Right atrium auricular region (tissue), 2 donors: Measurements from ENCODE around the gene STAU1. TPM values are rescaled to one million over a fixed set of nuclear protein-coding genes. Genes with fewer than 3 reads are reported as not detected.
"Not testable (repeated sequence)": the region's sequence is repeated elsewhere in the genome, so short reads cannot be mapped to it uniquely, and the experiment has no call there.

Experiments used
- DNase-seq: peaks from one replicate; pipeline ENCODE4 v3.0.0-alpha.2; 2019; ENCODE audit warnings: low spot score
- H3K27ac ChIP-seq, 2 donors: fragments of 200-600 bp; sonication (generic); 1 replicate in 1 of 2; 2 replicates in 1 of 2; pipeline ENCODE4 v1.5.1; 2016 to 2019
- H3K27me3 ChIP-seq, 2 donors: fragments of 200-600 bp; sonication (generic); one replicate each; pipeline versions ENCODE4 v1.5.1 to v1.6.0; 2017 to 2019
- H3K36me3 ChIP-seq: fragments of 200-600 bp; sonication (generic); one replicate; pipeline ENCODE4 v1.5.1; 2016
- H3K4me1 ChIP-seq, 2 donors: fragments of 200-600 bp; sonication (generic); one replicate each; pipeline versions ENCODE4 v1.5.1 to v1.6.0; 2017 to 2019
- H3K4me3 ChIP-seq, 2 donors: fragments of 200-600 bp; sonication (generic); 1 replicate in 1 of 2; 2 replicates in 1 of 2; pipeline ENCODE4 v1.5.1; 2017 to 2019; ENCODE audit warnings: mild to moderate bottlenecking in 1 of 2, moderate library complexity in 1 of 2
- H3K9me3 ChIP-seq, 2 donors: fragments of 200-600 bp; sonication (generic); one replicate each; pipeline ENCODE4 v1.5.1; 2019
- CTCF ChIP-seq, 2 donors: fragments of 200-600 bp; sonication (generic); IDR thresholded peaks; one replicate each; pipeline ENCODE4 v1.5.1; 2019; ENCODE audit warnings: antibody characterized with exemption in 2 of 2
- total RNA-seq, 2 donors: library from RNA; depleted of rRNA; stranded (reverse); fragments of >200 nt; gene quantifications; one replicate each; pipeline ENCODE4 v1.1.0, GENCODE V29; 2016

Gene STAU1
- total RNA-seq, 2 donors from 2014 or later, result 62.9 to 77.0 TPM

- H3K4me3 ChIP-seq, result peak overlapping the region; percentile 69 to 87
- peaks cover 35% of the 10 kb centered on the region for H3K36me3 ChIP-seq
- peaks cover 0 to 11% of the 10 kb centered on the region in 2 donors for H3K4me1 ChIP-seq
- no peaks in the 10 kb centered on the region for H3K27me3 ChIP-seq
- TF ChIP-seq CTCF (IDR thresholded peaks at IDR 0.05), result no peak
- H3K27ac ChIP-seq, result peak overlapping the region; percentile 81 to 87
- no peaks in the 10 kb centered on the region for H3K9me3 ChIP-seq
- DNase-seq, result no peak
These were observed 32.0 kb upstream of the STAU1 start for GRCh38 chr20:49219924-49220831.

- Histone ChIP-seq H3K4me1 (peaks cover 0 to 11% of the 10 kb centered on the region in 2 donors), H3K9me3 (no peaks in the 10 kb centered on the region), H3K4me3 (peak within 1 kb of the TSS; percentile 69 to 87), H3K36me3 (peaks cover 26% of the 10 kb centered on the region), H3K27ac (peak within 1 kb of the TSS; percentile 81 to 87), H3K27me3 (no peaks in the 10 kb centered on the region)
- TF ChIP-seq CTCF (IDR thresholded peaks at IDR 0.05), result no peak
- peak; percentile 99 for DNase-seq
These were observed 31.2 kb upstream of the STAU1 start, which contains the start of gene DDX27 for GRCh38 chr20:49219091-49219923. Gene DDX27, plus strand, starts transcription at chr20:49219416. Its CDS starts 33 bp downstream, at chr20:49219449.

- DNase-seq, result not testable (repeated sequence)
These were observed 30.6 kb upstream of the STAU1 start for GRCh38 chr20:49218739-49219090.

GRCh38 chr20:49216991-49217578 lies 29.0 kb upstream of the STAU1 start:
- H3K36me3 ChIP-seq, result peaks cover 4% of the 10 kb centered on the region
- no peaks in the 10 kb centered on the region for H3K9me3 ChIP-seq
- peak; percentile 96 for DNase-seq
- TF ChIP-seq CTCF (IDR thresholded peaks at IDR 0.05), result peak; percentile 80 to 92
- H3K4me3 ChIP-seq, result no peak overlapping the region
- no peak overlapping the region for H3K27ac ChIP-seq
- H3K27me3 ChIP-seq, result no peaks in the 10 kb centered on the region
- peaks cover 0 to 11% of the 10 kb centered on the region in 2 donors for H3K4me1 ChIP-seq

More at GRCh38 chr20:49218739-49219090, 30.6 kb upstream of the STAU1 start:
- H3K36me3 ChIP-seq, result peaks cover 20% of the 10 kb centered on the region
- H3K4me1 ChIP-seq, result peaks cover 0 to 11% of the 10 kb centered on the region in 2 donors
- H3K27me3 ChIP-seq, H3K9me3 ChIP-seq: not testable (repeated sequence)
- peak overlapping the region; percentile 81 to 87 for H3K27ac ChIP-seq
- H3K4me3 ChIP-seq, result peak overlapping the region; percentile 12 to 69

GRCh38 chr20:49215232-49215631 lies 27.1 kb upstream of the STAU1 start:
- no peak for TF ChIP-seq CTCF (IDR thresholded peaks at IDR 0.05)
- H3K4me1 ChIP-seq, result peaks cover 0 to 5% of the 10 kb centered on the region in 2 donors
- H3K27me3 ChIP-seq, result no peaks in the 10 kb centered on the region
- DNase-seq, result no peak
- no peak overlapping the region for H3K27ac ChIP-seq
- no peak overlapping the region for H3K4me3 ChIP-seq
- H3K9me3 ChIP-seq, result peaks cover 0 to 5% of the 10 kb centered on the region in 2 donors
- H3K36me3 ChIP-seq, result no peaks in the 10 kb centered on the region
